CD4-positive, CD25-positive, alpha-beta regulatory T cell (primary cell): Measurements from ENCODE around the gene VWA2. TPM values are rescaled to one million over a fixed set of nuclear protein-coding genes. Genes with fewer than 3 reads are reported as not detected.
"Not testable (repeated sequence)": the region's sequence is repeated elsewhere in the genome, so short reads cannot be mapped to it uniquely, and the experiment has no call there.

Experiments
- ATAC-seq, 2 donors: fragments of 150-1000 bp; cut with Tn5 transposase; one replicate each; pipeline ENCODE4 v1.10.0; 2021; ENCODE audit warnings: low read depth in 2 of 2, moderate number of reproducible peaks in 2 of 2, moderate library complexity in 1 of 2
- DNase-seq, 3 donors: peaks; one replicate each; pipeline versions ENCODE4 v3.0.0 to v3.0.0-alpha.2; 2012 to 2022; ENCODE audit warnings: mixed read lengths in 1 of 3
- H3K27ac ChIP-seq: one replicate; pipeline ENCODE4 v1.7.0; 2013; ENCODE audit warnings: mild to moderate bottlenecking, low read length; ENCODE audit not compliant: insufficient read depth, poor library complexity, severe bottlenecking
- H3K27me3 ChIP-seq: one replicate; pipeline ENCODE4 v1.7.0; 2013; ENCODE audit warnings: low read length; ENCODE audit not compliant: control insufficient read depth, insufficient read depth
- H3K36me3 ChIP-seq: one replicate; pipeline ENCODE4 v1.7.0; 2013; ENCODE audit warnings: mild to moderate bottlenecking, low read length, moderate library complexity; ENCODE audit not compliant: control insufficient read depth, insufficient read depth
- H3K4me1 ChIP-seq: 2 replicates; pipeline ENCODE4 v1.7.0; 2013; ENCODE audit warnings: mild to moderate bottlenecking, low read length; ENCODE audit not compliant: insufficient read depth, control insufficient read depth, poor library complexity, severe bottlenecking
- H3K4me3 ChIP-seq: one replicate; pipeline ENCODE4 v1.7.0; 2013; ENCODE audit warnings: low read depth, mild to moderate bottlenecking, low read length, moderate library complexity
- H3K9me3 ChIP-seq, 2 experiments: 1 replicate in 1 of 2; 2 replicates in 1 of 2; pipeline ENCODE4 v1.7.0; 2013; ENCODE audit warnings: low read length in 2 of 2, mild to moderate bottlenecking in 1 of 2, moderate library complexity in 1 of 2; ENCODE audit not compliant: control insufficient read depth in 2 of 2
- H3K27ac Mint-ChIP-seq, 3 donors: one replicate each; pipeline ENCODE4 v1.8.0; 2020 to 2022; ENCODE audit warnings: mild to moderate bottlenecking in 3 of 3, mixed read lengths in 3 of 3, moderate library complexity in 2 of 3
- H3K27me3 Mint-ChIP-seq: one replicate; pipeline ENCODE4 v1.8.0; 2022; ENCODE audit warnings: mild to moderate bottlenecking, mixed read lengths
- H3K36me3 Mint-ChIP-seq: one replicate; pipeline ENCODE4 v1.8.0; 2020; ENCODE audit warnings: mixed read lengths
- H3K4me1 Mint-ChIP-seq, 4 donors: one replicate each; pipeline ENCODE4 v1.8.0; 2020 to 2022; ENCODE audit warnings: mixed read lengths in 4 of 4, mild to moderate bottlenecking in 1 of 4
- H3K4me3 Mint-ChIP-seq, 4 donors: one replicate each; pipeline ENCODE4 v1.8.0; 2020 to 2022; ENCODE audit warnings: mild to moderate bottlenecking in 4 of 4, mixed read lengths in 4 of 4, moderate library complexity in 3 of 4
- H3K9me3 Mint-ChIP-seq, 7 donors: one replicate each; pipeline ENCODE4 v1.8.0; 2020 to 2022; ENCODE audit warnings: mixed read lengths in 7 of 7, mild to moderate bottlenecking in 3 of 7, moderate library complexity in 2 of 7
- polyA plus RNA-seq, 4 donors: library from polyadenylated mRNA; unstranded; fragments of 300-500 nt; fragmentation: Illumina TruSeq; gene quantifications; one replicate each; pipeline ENCODE4 v1.2.3, GENCODE V29; 2021
- total RNA-seq: library from RNA; stranded (reverse); gene quantifications from one replicate; pipeline ENCODE4 v1.2.3, GENCODE V29; 2022

Gene VWA2
- total and polyA plus RNA-seq, 5 donors from 2014 or later, result 0.12 TPM; not detected in 4

GRCh38 chr10:114328874-114329273 lies 89.8 kb downstream of the VWA2 start:
- ATAC-seq (no peak), DNase-seq (no peak)
- Histone ChIP-seq H3K36me3 (no peaks in the 10 kb centered on the region), H3K4me3 (no peak overlapping the region), H3K4me1 (no peaks in the 10 kb centered on the region), H3K9me3 (no peaks in the 10 kb centered on the region), H3K27me3 (no peaks in the 10 kb centered on the region), H3K27ac (no peak overlapping the region)
- no peak overlapping the region for H3K4me3 Mint-ChIP-seq
- no peaks in the 10 kb centered on the region for H3K9me3 Mint-ChIP-seq
- H3K36me3 Mint-ChIP-seq, result no peaks in the 10 kb centered on the region
- no peak overlapping the region for H3K27ac Mint-ChIP-seq
- no peaks in the 10 kb centered on the region for H3K27me3 Mint-ChIP-seq
- no peaks in the 10 kb centered on the region for H3K4me1 Mint-ChIP-seq

GRCh38 chr10:114329634-114330365 lies 90.7 kb downstream of the VWA2 start:
- no peak overlapping the region for H3K27ac Mint-ChIP-seq
- H3K4me1 Mint-ChIP-seq, result no peaks in the 10 kb centered on the region
- no peak overlapping the region for H3K4me3 Mint-ChIP-seq
- no peak overlapping the region for H3K27ac ChIP-seq
- no peaks in the 10 kb centered on the region for H3K27me3 Mint-ChIP-seq
- no peaks in the 10 kb centered on the region for H3K36me3 ChIP-seq
- ATAC-seq (no peak), DNase-seq (no peak)
- H3K4me1 ChIP-seq, result no peaks in the 10 kb centered on the region
- H3K9me3 Mint-ChIP-seq, result no peaks in the 10 kb centered on the region
- H3K27me3 ChIP-seq, result no peaks in the 10 kb centered on the region
- H3K4me3 ChIP-seq, result no peak overlapping the region
- H3K36me3 Mint-ChIP-seq, result no peaks in the 10 kb centered on the region
- H3K9me3 ChIP-seq, result no peaks in the 10 kb centered on the region

GRCh38 chr10:114332301-114333192 lies 93.5 kb downstream of the VWA2 start:
- Histone ChIP-seq H3K36me3 (no peaks in the 10 kb centered on the region), H3K27ac (no peak overlapping the region), H3K27me3 (no peaks in the 10 kb centered on the region), H3K9me3 (no peaks in the 10 kb centered on the region), H3K4me1 (no peaks in the 10 kb centered on the region), H3K4me3 (no peak overlapping the region)
- Mint-ChIP-seq H3K27ac (no peak overlapping the region), H3K27me3 (no peaks in the 10 kb centered on the region), H3K4me1 (peaks cover 0 to 7% (median 2%) of the 10 kb centered on the region in 4 donors), H3K36me3 (no peaks in the 10 kb centered on the region), H3K9me3 (no peaks in the 10 kb centered on the region), H3K4me3 (no peak overlapping the region)
- no peak for ATAC-seq
- no peak for DNase-seq

DNA sequence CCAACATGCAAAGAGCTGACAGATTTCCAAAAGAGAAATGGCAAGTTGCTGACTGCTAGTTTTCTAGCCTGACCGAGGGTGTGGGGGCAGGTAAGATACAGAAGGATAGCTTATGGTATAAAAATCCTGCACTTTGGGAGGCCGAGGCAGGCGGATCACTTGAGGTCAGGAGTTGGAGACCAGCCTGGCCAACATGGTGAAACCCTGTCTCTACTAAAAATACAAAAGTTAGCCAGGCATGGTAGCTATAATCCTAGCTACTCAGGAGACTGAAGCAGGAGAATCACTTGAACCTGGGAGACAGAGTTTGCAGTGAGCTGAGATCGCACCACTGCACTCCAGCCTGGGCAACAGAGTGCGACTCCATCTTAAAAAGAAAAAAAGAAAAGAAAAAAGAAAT lies 94.4 kb downstream of the VWA2 start:
- not testable (repeated sequence) for H3K27ac Mint-ChIP-seq, H3K4me1 Mint-ChIP-seq, H3K27me3 Mint-ChIP-seq, H3K27ac ChIP-seq, H3K9me3 ChIP-seq, ATAC-seq, H3K36me3 ChIP-seq, H3K9me3 Mint-ChIP-seq, H3K27me3 ChIP-seq, H3K36me3 Mint-ChIP-seq, H3K4me1 ChIP-seq, H3K4me3 Mint-ChIP-seq, H3K4me3 ChIP-seq, DNase-seq

- ATAC-seq (no peak), DNase-seq (peak in 1 of 3 donors; percentile 3)
- no peak overlapping the region for H3K27ac Mint-ChIP-seq
- no peak overlapping the region for H3K27ac ChIP-seq
- H3K27me3 ChIP-seq, result no peaks in the 10 kb centered on the region
- H3K4me1 ChIP-seq, result no peaks in the 10 kb centered on the region
- no peak overlapping the region for H3K4me3 Mint-ChIP-seq
- H3K9me3 ChIP-seq, result no peaks in the 10 kb centered on the region
- no peaks in the 10 kb centered on the region for H3K9me3 Mint-ChIP-seq
- H3K4me3 ChIP-seq, result no peak overlapping the region
- peaks cover 0 to 7% (median 2%) of the 10 kb centered on the region in 4 donors for H3K4me1 Mint-ChIP-seq
- no peaks in the 10 kb centered on the region for H3K36me3 ChIP-seq
- no peaks in the 10 kb centered on the region for H3K36me3 Mint-ChIP-seq
- H3K27me3 Mint-ChIP-seq, result no peaks in the 10 kb centered on the region
These were observed 95.2 kb downstream of the VWA2 start for GRCh38 chr10:114334301-114334700.

DNA sequence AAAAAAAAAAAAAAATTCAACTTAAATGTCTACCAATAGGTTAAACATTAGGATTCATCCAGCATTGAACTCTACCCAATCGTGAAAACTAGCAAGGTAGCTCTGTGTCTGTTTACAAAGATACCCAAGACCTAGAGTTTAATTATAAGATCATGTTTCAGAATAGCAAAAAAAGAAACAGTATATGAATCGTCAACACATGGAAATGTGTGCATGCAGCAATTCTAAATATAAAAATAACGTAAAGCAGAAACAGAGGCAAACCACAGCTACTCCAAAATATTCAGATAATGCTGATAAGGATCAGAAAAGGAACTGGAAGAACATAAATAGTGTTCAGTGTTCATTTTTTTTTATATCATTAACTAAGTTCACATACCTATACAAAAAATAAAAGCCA lies 96.6 kb downstream of the VWA2 start:
- no peak for DNase-seq
- Mint-ChIP-seq H3K27ac (no peak overlapping the region), H3K4me3 (no peak overlapping the region), H3K9me3 (no peaks in the 10 kb centered on the region), H3K4me1 (peaks cover 0 to 7% (median 2%) of the 10 kb centered on the region in 4 donors), H3K36me3 (no peaks in the 10 kb centered on the region), H3K27me3 (no peaks in the 10 kb centered on the region)
- H3K27ac ChIP-seq, result no peak overlapping the region
- no peak overlapping the region for H3K4me3 ChIP-seq
- ATAC-seq, result no peak
- H3K9me3 ChIP-seq, result no peaks in the 10 kb centered on the region
- no peaks in the 10 kb centered on the region for H3K36me3 ChIP-seq
- H3K4me1 ChIP-seq, result no peaks in the 10 kb centered on the region
- no peaks in the 10 kb centered on the region for H3K27me3 ChIP-seq

DNA sequence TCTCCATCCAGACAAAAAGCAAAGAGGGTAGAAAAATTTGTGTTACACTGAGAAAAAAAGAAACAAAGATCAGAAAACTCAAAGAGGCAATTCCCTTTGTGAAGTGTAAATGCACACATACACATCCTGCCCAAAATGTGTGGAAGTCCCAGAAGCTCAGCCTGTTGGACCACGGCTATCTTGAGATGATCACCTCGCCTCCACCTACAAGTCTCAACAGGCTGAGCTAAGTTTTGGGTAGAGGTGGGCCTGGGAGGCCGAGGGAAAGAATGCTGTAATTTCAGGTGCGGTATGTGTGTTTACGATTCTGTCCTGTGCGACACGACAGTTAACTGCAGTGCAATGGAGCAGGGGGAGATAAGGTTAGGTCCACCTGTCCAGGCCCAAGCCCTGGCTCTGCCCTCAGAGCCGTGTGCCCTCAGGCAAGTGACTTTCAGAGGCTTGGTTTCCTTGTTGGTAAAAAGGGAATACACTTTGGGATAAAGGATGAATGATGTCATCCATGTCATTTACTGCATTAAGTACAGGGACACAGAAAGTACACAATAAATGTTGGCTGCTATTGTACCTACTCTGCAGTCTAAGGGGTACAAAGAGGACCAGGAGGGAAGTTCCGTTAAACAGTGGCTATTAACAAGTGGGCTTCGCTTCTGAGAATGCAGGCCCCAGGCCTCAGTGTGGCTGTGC lies 97.9 kb downstream of the VWA2 start:
- Histone ChIP-seq H3K4me1 (no peaks in the 10 kb centered on the region), H3K27ac (no peak overlapping the region), H3K36me3 (no peaks in the 10 kb centered on the region), H3K4me3 (no peak overlapping the region), H3K27me3 (no peaks in the 10 kb centered on the region), H3K9me3 (no peaks in the 10 kb centered on the region)
- Mint-ChIP-seq H3K4me3 (no peak overlapping the region), H3K4me1 (peaks cover 0 to 7% (median 2%) of the 10 kb centered on the region in 4 donors), H3K27ac (no peak overlapping the region), H3K36me3 (no peaks in the 10 kb centered on the region), H3K27me3 (no peaks in the 10 kb centered on the region), H3K9me3 (no peaks in the 10 kb centered on the region)
- no peak for DNase-seq
- no peak for ATAC-seq
